H9 (cell line): ENCODE measurements around the gene PTPRK. TPM values are rescaled to one million over a fixed set of nuclear protein-coding genes. Genes with fewer than 3 reads are reported as not detected.

Source experiments
- DNase-seq: peaks from one replicate; pipeline ENCODE4 v3.0.0-alpha.2; 2017
- H2AFZ ChIP-seq: one replicate; pipeline ENCODE4 v1.6.1; 2013; ENCODE audit warnings: mild to moderate bottlenecking, low read length, control low read depth, moderate library complexity
- H2AK5ac ChIP-seq: 2 replicates; pipeline ENCODE4 v1.6.1; 2013; ENCODE audit warnings: low read length, control low read depth, mixed read lengths; ENCODE audit not compliant: insufficient read length
- H2BK120ac ChIP-seq: one replicate; pipeline ENCODE4 v1.6.1; 2013; ENCODE audit warnings: low read depth, mild to moderate bottlenecking, low read length, control low read depth, inconsistent platforms; ENCODE audit not compliant: poor library complexity, severe bottlenecking
- H2BK12ac ChIP-seq: 2 replicates; pipeline ENCODE4 v1.6.1; 2013; ENCODE audit warnings: low read length, control low read depth, mixed read lengths, low read depth; ENCODE audit not compliant: insufficient read length
- H2BK15ac ChIP-seq: 2 replicates; pipeline ENCODE4 v1.6.1; 2013; ENCODE audit warnings: low read depth, low read length, control low read depth
- H2BK20ac ChIP-seq: one replicate; pipeline ENCODE4 v1.6.1; 2013; ENCODE audit warnings: low read depth, mild to moderate bottlenecking, low read length, control low read depth, inconsistent platforms; ENCODE audit not compliant: poor library complexity, severe bottlenecking
- H2BK5ac ChIP-seq: 2 replicates; pipeline ENCODE4 v1.6.1; 2013; ENCODE audit warnings: low read length, control low read depth, mixed read lengths; ENCODE audit not compliant: insufficient read length
- H3K14ac ChIP-seq: 2 replicates; pipeline ENCODE4 v1.6.1; 2013; ENCODE audit warnings: low read length, control low read depth; ENCODE audit not compliant: insufficient read depth
- H3K18ac ChIP-seq: 2 replicates; pipeline ENCODE4 v1.6.1; 2013; ENCODE audit warnings: low read depth, mild to moderate bottlenecking, mixed read lengths, low read length, control low read depth; ENCODE audit not compliant: insufficient read length
- H3K23ac ChIP-seq: 2 replicates; pipeline ENCODE4 v1.6.1; 2013; ENCODE audit warnings: low read length, control low read depth, mixed read lengths, low read depth; ENCODE audit not compliant: insufficient read length
- H3K23me2 ChIP-seq: 2 replicates; pipeline ENCODE4 v1.6.1; 2013; ENCODE audit warnings: low read depth, mild to moderate bottlenecking, mixed read lengths, low read length, control low read depth; ENCODE audit not compliant: insufficient read length, poor library complexity, severe bottlenecking
- H3K27ac ChIP-seq: 2 replicates; pipeline ENCODE4 v1.5.1; 2013; ENCODE audit warnings: low read length, control low read depth, mixed read lengths, low read depth; ENCODE audit not compliant: insufficient read length
- H3K27me3 ChIP-seq: 2 replicates; pipeline ENCODE4 v1.6.1; 2013; ENCODE audit warnings: low read length, control low read depth, inconsistent platforms; ENCODE audit not compliant: insufficient read depth
- H3K4ac ChIP-seq: 2 replicates; pipeline ENCODE4 v1.6.1; 2013; ENCODE audit warnings: low read depth, mild to moderate bottlenecking, control low read depth, inconsistent platforms, low read length, moderate library complexity
- H3K4me1 ChIP-seq: 2 replicates; pipeline ENCODE4 v1.6.1; 2013; ENCODE audit warnings: low read length, control low read depth, inconsistent platforms; ENCODE audit not compliant: insufficient read depth
- H3K4me2 ChIP-seq: 2 replicates; pipeline ENCODE4 v1.6.1; 2013; ENCODE audit warnings: low read length, control low read depth, mixed read lengths; ENCODE audit not compliant: insufficient read length, insufficient read depth
- H3K56ac ChIP-seq: 2 replicates; pipeline ENCODE4 v1.6.1; 2013; ENCODE audit warnings: low read depth, mild to moderate bottlenecking, mixed read lengths, low read length, control low read depth; ENCODE audit not compliant: insufficient read length
- H3K79me1 ChIP-seq: 2 replicates; pipeline ENCODE4 v1.6.1; 2013; ENCODE audit warnings: low read depth, mild to moderate bottlenecking, moderate library complexity, low read length, control low read depth, inconsistent platforms; ENCODE audit not compliant: insufficient read depth, poor library complexity, severe bottlenecking
- H3K79me2 ChIP-seq: 2 replicates; pipeline ENCODE4 v1.6.1; 2013; ENCODE audit warnings: low read length, control low read depth, inconsistent platforms; ENCODE audit not compliant: insufficient read depth
- H3K9ac ChIP-seq: 2 replicates; pipeline ENCODE4 v1.6.1; 2013; ENCODE audit warnings: low read length, control low read depth, mixed read lengths; ENCODE audit not compliant: insufficient read length; ENCODE audit errors: extremely low read depth
- H3K9me3 ChIP-seq: one replicate; pipeline ENCODE4 v1.6.1; 2013; ENCODE audit warnings: low read depth, low read length, inconsistent platforms; ENCODE audit not compliant: control insufficient read depth
- H3T11ph ChIP-seq: one replicate; pipeline ENCODE4 v1.6.1; 2013; ENCODE audit warnings: mild to moderate bottlenecking, low read length, control low read depth, inconsistent platforms
- H4K20me1 ChIP-seq: one replicate; pipeline ENCODE4 v1.6.1; 2013; ENCODE audit not compliant: control insufficient read depth, insufficient read length, insufficient read depth
- H4K5ac ChIP-seq: 2 replicates; pipeline ENCODE4 v1.6.1; 2013; ENCODE audit warnings: low read depth, mild to moderate bottlenecking, mixed read lengths, low read length, control low read depth; ENCODE audit not compliant: insufficient read length
- H4K8ac ChIP-seq: replicated peaks from 2 replicates; pipeline ENCODE4 v1.6.1; 2013; ENCODE audit warnings: low read length, control low read depth, mixed read lengths, low read depth; ENCODE audit not compliant: insufficient read length
- H4K91ac ChIP-seq: 2 replicates; pipeline ENCODE4 v1.6.1; 2013; ENCODE audit warnings: low read depth, mild to moderate bottlenecking, moderate library complexity, mixed read lengths, low read length, control low read depth; ENCODE audit not compliant: insufficient read length
- H3K27ac Mint-ChIP-seq, 3 experiments: 2 replicates in 2 of 3; 3 replicates in 1 of 3; pipeline ENCODE4 v1.8.0; 2020 to 2021; ENCODE audit warnings: mixed read lengths in 3 of 3, mild to moderate bottlenecking in 1 of 3, moderate library complexity in 1 of 3
- H3K27me3 Mint-ChIP-seq: 2 replicates; pipeline ENCODE4 v1.8.0; 2021; ENCODE audit warnings: low read depth, mild to moderate bottlenecking, moderate library complexity, mixed read lengths
- H3K36me3 Mint-ChIP-seq, 3 experiments: 2 replicates in 2 of 3; 3 replicates in 1 of 3; pipeline ENCODE4 v1.8.0; 2020 to 2021; ENCODE audit warnings: low read depth in 3 of 3, mixed read lengths in 3 of 3; ENCODE audit not compliant: insufficient read depth in 1 of 3
- H3K4me1 Mint-ChIP-seq, 2 experiments: 2 replicates each; pipeline ENCODE4 v1.8.0; 2020; ENCODE audit warnings: mixed read lengths in 2 of 2
- H3K4me3 Mint-ChIP-seq, 2 experiments: 2 replicates in 1 of 2; 3 replicates in 1 of 2; pipeline ENCODE4 v1.8.0; 2020 to 2021; ENCODE audit warnings: mild to moderate bottlenecking in 2 of 2, mixed read lengths in 2 of 2, moderate library complexity in 1 of 2
- H3K9me3 Mint-ChIP-seq, 2 experiments: 2 replicates in 1 of 2; 3 replicates in 1 of 2; pipeline ENCODE4 v1.8.0; 2020; ENCODE audit warnings: mild to moderate bottlenecking in 2 of 2, mixed read lengths in 2 of 2, moderate library complexity in 1 of 2
- CTCF ChIP-seq: fragments of 200-600 bp; sonication (generic); conservative IDR thresholded peaks from 3 replicates; pipeline ENCODE4 v1.8.0; 2021; ENCODE audit warnings: antibody characterized with exemption, mild to moderate bottlenecking
- WGBS: extraction: QIAGEN DNeasy Blood & Tissue Kit; methylation state at CpG from one replicate; pipeline ENCODE4 v1.1.7; 2013; ENCODE audit warnings: missing lambda C conversion rate, low lambda C conversion rate, mixed read lengths; ENCODE audit not compliant: insufficient read length; ENCODE audit errors: extremely low coverage; 5-methylcytosine and 5-hydroxymethylcytosine counted together
- total RNA-seq: library from RNA; stranded (reverse); gene quantifications from 2 replicates; pipeline ENCODE4 v1.2.1, GENCODE V29; 2021

PTPRK gene
- total RNA-seq, 1 experiment from 2014 or later = 47.9 TPM

- Histone ChIP-seq H2AK5ac (no peak overlapping the region), H3K4me2 (no peak overlapping the region), H3K4ac (no peak overlapping the region), H4K8ac (no peak overlapping the region), H3K79me2 (no peaks in the 10 kb centered on the region; the same call in 1 of the 2 replicates), H4K91ac (no peak overlapping the region), H3K4me1 (no peaks in the 10 kb centered on the region), H3K9ac (no peak overlapping the region), H2BK12ac (no peak overlapping the region), H4K5ac (no peak overlapping the region), H3K23ac (no peak overlapping the region), H3K56ac (no peak overlapping the region), H3K79me1 (no peaks in the 10 kb centered on the region), H3K23me2 (no peaks in the 10 kb centered on the region), H3K14ac (no peak overlapping the region), H2BK120ac (no peak overlapping the region), H3K9me3 (no peaks in the 10 kb centered on the region), H2BK20ac (no peak overlapping the region), H3K27ac (no peak overlapping the region), H3T11ph (no peak overlapping the region), H2BK5ac (no peak overlapping the region), H2AFZ (no peak overlapping the region), H3K18ac (no peak overlapping the region), H3K27me3 (no peaks in the 10 kb centered on the region), H4K20me1 (no peaks in the 10 kb centered on the region), H2BK15ac (no peak overlapping the region)
- no peak for DNase-seq
- H3K4me3 Mint-ChIP-seq = no peak overlapping the region
- peaks cover 0 to 13% of the 10 kb centered on the region in 2 experiments; a peak in 3 of 4 replicates for H3K4me1 Mint-ChIP-seq
- H3K9me3 Mint-ChIP-seq = no peaks in the 10 kb centered on the region
- peak overlapping the region in 1 of 3 experiments; percentile 13; a peak in 1 of 7 replicates for H3K27ac Mint-ChIP-seq
- no peaks in the 10 kb centered on the region for H3K27me3 Mint-ChIP-seq
- WGBS = no CpG with 5 or more reads among the region's 4 CpGs
- H3K36me3 Mint-ChIP-seq = no peaks in the 10 kb centered on the region
- no peak for TF ChIP-seq CTCF
Observed at GRCh38 chr6:128471907-128472306, 48.5 kb downstream of the PTPRK start.
